ENCODE data around the gene SPIRE2.

SPIRE2 gene

GRCh38 chr16:89906140-89907025, 78.1 kb downstream of the SPIRE2 start:
- Histone ChIP-seq H3K27ac (ENCODE audit: low read length) (no peak overlapping the region), H2AFZ (ENCODE audit: low read depth, low read length) (no peak overlapping the region), H3K4me3 (ENCODE audit: low read length) (no peak overlapping the region), H3K9ac (ENCODE audit: low read length) (no peak overlapping the region), H3K36me3 (replicated peaks; ENCODE audit: low read depth, low read length) (peaks cover 38% of the 10 kb centered on the region), H3K4me1 (ENCODE audit: low read length) (no peaks in the 10 kb centered on the region), H3K9me3 (ENCODE audit: insufficient read depth, low read length) (no peaks in the 10 kb centered on the region), H4K20me1 (ENCODE audit: insufficient read depth, low read length) (peaks cover 4% of the 10 kb centered on the region; the same call in 1 of the 2 replicates), H3K27me3 (ENCODE audit: low read depth, low read length) (no peaks in the 10 kb centered on the region), H3K4me2 (ENCODE audit: low read length) (no peak overlapping the region), H3K79me2 (ENCODE audit: low read length) (no peaks in the 10 kb centered on the region)
- no peak for TF ChIP-seq EZH2phosphoT487 (IDR thresholded peaks at IDR 0.05; ENCODE audit: low read depth)
- no peak for TF ChIP-seq CTCF (IDR thresholded peaks at IDR 0.05; ENCODE audit: low read depth, low read length)

- TF ChIP-seq CTCF (IDR thresholded peaks at IDR 0.05; ENCODE audit: low read depth, low read length): no peak
- no peak for TF ChIP-seq EZH2phosphoT487 (IDR thresholded peaks at IDR 0.05; ENCODE audit: low read depth)
- Histone ChIP-seq H4K20me1 (ENCODE audit: insufficient read depth, low read length) (peaks cover 4% of the 10 kb centered on the region; the same call in 1 of the 2 replicates), H3K27me3 (ENCODE audit: low read depth, low read length) (no peaks in the 10 kb centered on the region), H3K9me3 (ENCODE audit: insufficient read depth, low read length) (no peaks in the 10 kb centered on the region), H3K4me1 (ENCODE audit: low read length) (no peaks in the 10 kb centered on the region), H3K79me2 (ENCODE audit: low read length) (no peaks in the 10 kb centered on the region), H3K27ac (ENCODE audit: low read length) (no peak overlapping the region), H3K4me2 (ENCODE audit: low read length) (no peak overlapping the region), H3K4me3 (ENCODE audit: low read length) (no peak overlapping the region), H2AFZ (ENCODE audit: low read depth, low read length) (no peak overlapping the region), H3K9ac (ENCODE audit: low read length) (no peak overlapping the region), H3K36me3 (replicated peaks; ENCODE audit: low read depth, low read length) (peaks cover 39% of the 10 kb centered on the region)
Observed at GRCh38 chr16:89907055-89907814, 79.0 kb downstream of the SPIRE2 start.

DNA sequence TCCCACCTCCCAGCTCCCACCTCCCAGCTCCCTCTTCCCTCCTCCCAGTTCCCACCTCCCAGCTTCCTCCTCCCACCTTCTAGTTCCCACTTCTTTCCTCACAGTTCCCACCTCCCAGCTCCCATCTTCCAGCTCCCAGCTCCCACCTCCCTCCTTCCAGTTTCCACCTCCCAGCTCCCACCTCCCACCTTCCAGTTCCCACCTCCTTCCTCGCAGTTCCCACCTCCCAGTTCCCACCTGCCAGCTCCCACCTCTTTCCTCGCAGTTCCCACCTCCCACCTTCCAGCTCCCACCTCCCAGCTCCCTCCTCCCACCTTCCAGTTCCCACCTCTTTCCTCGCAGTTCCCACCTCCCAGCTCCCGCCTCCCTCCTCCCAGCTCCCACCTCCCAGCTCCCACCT, 80.0 kb downstream of the SPIRE2 start:
- H3K9me3 ChIP-seq (ENCODE audit: insufficient read depth, low read length): no peaks in the 10 kb centered on the region
- peaks cover 4% of the 10 kb centered on the region; the same call in 1 of the 2 replicates for H4K20me1 ChIP-seq (ENCODE audit: insufficient read depth, low read length)
- no peaks in the 10 kb centered on the region for H3K27me3 ChIP-seq (ENCODE audit: low read depth, low read length)
- no peaks in the 10 kb centered on the region for H3K4me1 ChIP-seq (ENCODE audit: low read length)
- peaks cover 46% of the 10 kb centered on the region for H3K36me3 ChIP-seq (replicated peaks; ENCODE audit: low read depth, low read length)
- H3K9ac ChIP-seq (ENCODE audit: low read length): no peak overlapping the region
- no peak overlapping the region for H3K4me3 ChIP-seq (ENCODE audit: low read length)
- H2AFZ ChIP-seq (ENCODE audit: low read depth, low read length): no peak overlapping the region
- H3K27ac ChIP-seq (ENCODE audit: low read length): no peak overlapping the region
- no peak overlapping the region for H3K4me2 ChIP-seq (ENCODE audit: low read length)
- no peaks in the 10 kb centered on the region for H3K79me2 ChIP-seq (ENCODE audit: low read length)
- no peak for TF ChIP-seq EZH2phosphoT487 (IDR thresholded peaks at IDR 0.05; ENCODE audit: low read depth)
- TF ChIP-seq CTCF (IDR thresholded peaks at IDR 0.05; ENCODE audit: low read depth, low read length): no peak

Data from OCI-LY3 (cell line).